RWPE1 (cell line): ENCODE results near the gene NEU1.

ENCODE experiments used
- CTCF ChIA-PET: fragments of 350-600 bp; sonication (Branson Sonifier 250); formaldehyde crosslinking; extraction: SDS; loops from one replicate; lab custom pipeline; 2021; lab: Yijun Ruan, JAX
- POLR2A ChIA-PET: fragments of 400-600 bp; formaldehyde crosslinking; extraction: SDS; loops from one replicate; lab custom pipeline; 2020; ENCODE audit warnings: antibody characterized with exemption; ENCODE audit not compliant: low non-redundant PET; lab: Yijun Ruan, JAX
- DNase-seq: peaks from one replicate; pipeline ENCODE4 v3.0.0; 2012; ENCODE audit warnings: low spot score
- H3K27ac ChIP-seq: fragments of 450-650 bp; 2 replicates; pipeline ENCODE4 v1.5.1; 2017
- CTCF ChIP-seq: fragments of 450-650 bp; conservative IDR thresholded peaks from 2 replicates; pipeline ENCODE4 v1.5.1; 2017; ENCODE audit warnings: low read depth, mild to moderate bottlenecking

Gene NEU1

GRCh38 chr6:31876357-31876756 lies 13.7 kb upstream of the NEU1 start:
- no peak overlapping the region for H3K27ac ChIP-seq
- ChIA-PET CTCF (interaction anchor here (0.6 kb wide), 1 partner anchor 278 kb away, joined by 3 read pairs; no protein-coding TSS in a partner anchor), POLR2A (interaction anchor here (0.6 kb wide), 1 partner anchor 8 kb away, joined by 7 read pairs; no protein-coding TSS in a partner anchor)
- TF ChIP-seq CTCF = no peak
- DNase-seq = no peak

DNA sequence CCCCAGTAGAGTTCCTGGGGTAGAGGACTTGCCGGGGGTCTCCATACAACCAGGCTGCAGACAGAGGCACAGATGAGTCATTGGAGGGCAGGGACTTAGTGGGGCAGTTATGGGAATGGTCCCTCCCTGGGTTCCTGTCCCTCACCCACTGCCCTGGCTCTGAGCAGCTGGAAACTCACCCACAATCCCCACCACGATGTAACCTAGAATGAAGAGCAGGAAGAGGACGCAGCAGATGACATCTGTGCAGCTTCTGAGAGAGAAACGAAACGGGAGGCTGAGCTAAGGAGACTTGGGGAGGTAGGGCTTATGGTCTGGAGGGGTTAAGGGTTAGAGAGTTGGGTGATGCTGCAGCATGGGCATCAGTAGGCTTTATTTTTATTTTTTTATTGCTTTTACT lies 13.3 kb upstream of the NEU1 start:
- CTCF ChIA-PET = interaction anchor here (0.6 to 1.4 kb wide), 2 partner anchors 13 to 278 kb away, joined by 3 read pairs; no protein-coding TSS in a partner anchor

DNA sequence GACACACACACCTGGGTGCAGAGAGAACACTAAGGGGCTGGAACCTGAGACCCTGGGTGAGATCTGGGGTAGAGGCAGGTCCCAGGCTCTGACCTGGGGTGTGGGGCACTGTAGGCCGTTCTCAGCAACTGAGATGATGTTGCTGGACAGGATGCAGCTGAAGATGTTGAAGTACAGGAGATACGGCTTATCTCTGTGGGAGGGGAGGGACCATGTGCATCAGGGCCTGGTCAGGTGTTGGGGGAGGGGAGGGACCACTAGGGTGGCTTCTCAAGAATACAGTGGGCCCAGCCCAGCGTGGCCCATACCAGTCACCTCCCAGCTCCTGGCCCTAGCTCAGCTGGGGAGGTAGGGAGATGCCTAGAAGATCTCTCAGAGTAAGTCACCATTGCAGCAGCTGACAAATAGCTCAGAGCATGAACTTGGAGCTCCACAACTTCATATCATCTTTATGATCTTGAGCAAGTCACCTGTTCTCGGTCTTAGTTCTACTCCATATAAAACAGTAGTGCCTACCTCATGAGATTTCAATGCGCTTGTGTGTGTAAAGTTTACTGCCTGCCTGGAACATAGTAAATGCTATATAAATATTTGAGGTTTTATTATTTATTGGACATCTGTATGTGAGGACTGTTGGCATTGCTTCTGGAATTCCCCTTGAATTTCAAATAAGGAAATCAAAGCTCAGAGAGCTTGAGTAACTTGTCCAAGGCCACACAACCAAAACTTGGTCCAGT lies 12.4 kb upstream of the NEU1 start:
- H3K27ac ChIP-seq = no peak overlapping the region
- no peak for DNase-seq
- TF ChIP-seq CTCF = no peak
- ChIA-PET CTCF (interaction anchor here (1.4 kb wide), 1 partner anchor 14 kb away, joined by 3 read pairs; no protein-coding TSS in a partner anchor), POLR2A (no interaction called here)

More for the DNA sequence above, 13.3 kb upstream of the NEU1 start:
- H3K27ac ChIP-seq = no peak overlapping the region
- DNase-seq = no peak
- no peak for TF ChIP-seq CTCF
- POLR2A ChIA-PET = interaction anchor here (0.6 kb wide), 1 partner anchor 8 kb away, joined by 7 read pairs; no protein-coding TSS in a partner anchor

- TF ChIP-seq CTCF = no peak
- POLR2A ChIA-PET = no interaction called here
- no peak for DNase-seq
- CTCF ChIA-PET = no interaction called here
- no peak overlapping the region for H3K27ac ChIP-seq
Measured at GRCh38 chr6:31874084-31874670, 11.6 kb upstream of the NEU1 start.

- ChIA-PET CTCF (interaction anchor here (0.7 kb wide), 1 partner anchor 177 kb away, joined by 5 read pairs; no protein-coding TSS in a partner anchor), POLR2A (no interaction called here)
- H3K27ac ChIP-seq = no peak overlapping the region
- DNase-seq = no peak
- no peak for TF ChIP-seq CTCF
Measured at GRCh38 chr6:31871046-31871659, 8.5 kb upstream of the NEU1 start.

GRCh38 chr6:31870385-31870921 lies 7.8 kb upstream of the NEU1 start:
- DNase-seq = no peak
- TF ChIP-seq CTCF = no peak
- H3K27ac ChIP-seq = no peak overlapping the region
- CTCF ChIA-PET = interaction anchor here (0.7 kb wide), 1 partner anchor 177 kb away, joined by 5 read pairs; no protein-coding TSS in a partner anchor
- POLR2A ChIA-PET = no interaction called here
